Gastrocnemius medialis (tissue), 4 donors: ENCODE results near the gene ACP1.

Experiments used
- POLR2A ChIP-seq, 2 donors: fragments of 450-650 bp; IDR thresholded peaks; one replicate each; pipeline ENCODE4 v1.6.1; 2017; ENCODE audit warnings: antibody characterized with exemption in 2 of 2, mild to moderate bottlenecking in 2 of 2, moderate library complexity in 2 of 2
- TF ChIP-seq, protein P1 (sequence below), 5 experiments: fragments of 450-650 bp in 3 of 5; fragments of 200-600 bp in 2 of 5; sonication (generic) in 2 of 5; IDR thresholded peaks in 4 of 5; conservative IDR thresholded peaks in 1 of 5; 1 replicate in 4 of 5; 2 replicates in 1 of 5; pipeline ENCODE4 v1.5.1; 2016 to 2019; ENCODE audit warnings: antibody characterized with exemption in 5 of 5, mild to moderate bottlenecking in 3 of 5, moderate library complexity in 3 of 5

GRCh38 chr2:254241-254640 is 10.5 kb upstream of the ACP1 start:
- TF ChIP-seq, protein P1, sequence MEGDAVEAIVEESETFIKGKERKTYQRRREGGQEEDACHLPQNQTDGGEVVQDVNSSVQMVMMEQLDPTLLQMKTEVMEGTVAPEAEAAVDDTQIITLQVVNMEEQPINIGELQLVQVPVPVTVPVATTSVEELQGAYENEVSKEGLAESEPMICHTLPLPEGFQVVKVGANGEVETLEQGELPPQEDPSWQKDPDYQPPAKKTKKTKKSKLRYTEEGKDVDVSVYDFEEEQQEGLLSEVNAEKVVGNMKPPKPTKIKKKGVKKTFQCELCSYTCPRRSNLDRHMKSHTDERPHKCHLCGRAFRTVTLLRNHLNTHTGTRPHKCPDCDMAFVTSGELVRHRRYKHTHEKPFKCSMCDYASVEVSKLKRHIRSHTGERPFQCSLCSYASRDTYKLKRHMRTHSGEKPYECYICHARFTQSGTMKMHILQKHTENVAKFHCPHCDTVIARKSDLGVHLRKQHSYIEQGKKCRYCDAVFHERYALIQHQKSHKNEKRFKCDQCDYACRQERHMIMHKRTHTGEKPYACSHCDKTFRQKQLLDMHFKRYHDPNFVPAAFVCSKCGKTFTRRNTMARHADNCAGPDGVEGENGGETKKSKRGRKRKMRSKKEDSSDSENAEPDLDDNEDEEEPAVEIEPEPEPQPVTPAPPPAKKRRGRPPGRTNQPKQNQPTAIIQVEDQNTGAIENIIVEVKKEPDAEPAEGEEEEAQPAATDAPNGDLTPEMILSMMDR (IDR thresholded peaks at IDR 0.05 in 4 of 5, conservative IDR thresholded peaks at IDR 0.05 in 1 of 5): no peak
- TF ChIP-seq POLR2A (IDR thresholded peaks at IDR 0.05): no peak
